Parathyroid adenoma (tissue), 2 donors: ENCODE data around the gene NR1H2.

Experiments
- H2AFZ ChIP-seq: fragments of 300-600 bp; sonication (generic); one replicate; pipeline ENCODE4 v1.7.0; 2017; ENCODE audit warnings: antibody characterized with exemption, mild to moderate bottlenecking
- H3K27ac ChIP-seq: fragments of 300-600 bp; sonication (generic); one replicate; pipeline ENCODE4 v1.7.0; 2017
- H3K27me3 ChIP-seq: fragments of 300-600 bp; sonication (generic); one replicate; pipeline ENCODE4 v1.7.0; 2017; ENCODE audit warnings: low read length; ENCODE audit not compliant: control insufficient read depth, insufficient read depth
- H3K36me3 ChIP-seq: fragments of 300-600 bp; sonication (generic); one replicate; pipeline ENCODE4 v1.7.0; 2017; ENCODE audit warnings: low read length; ENCODE audit not compliant: control insufficient read depth, insufficient read depth
- H3K4me1 ChIP-seq: fragments of 300-600 bp; sonication (generic); one replicate; pipeline ENCODE4 v1.7.0; 2017; ENCODE audit warnings: control low read depth
- H3K4me2 ChIP-seq: fragments of 300-600 bp; sonication (generic); one replicate; pipeline ENCODE4 v1.7.0; 2017; ENCODE audit warnings: low read length
- H3K4me3 ChIP-seq: fragments of 300-600 bp; sonication (generic); one replicate; pipeline ENCODE4 v1.7.0; 2017; ENCODE audit warnings: low read depth, low read length
- H3K79me2 ChIP-seq: fragments of 300-600 bp; sonication (generic); one replicate; pipeline ENCODE4 v1.7.0; 2017; ENCODE audit warnings: control low read depth
- H3K9ac ChIP-seq: fragments of 300-600 bp; sonication (generic); one replicate; pipeline ENCODE4 v1.7.0; 2017; ENCODE audit warnings: mild to moderate bottlenecking
- H3K9me3 ChIP-seq: fragments of 300-600 bp; sonication (generic); one replicate; pipeline ENCODE4 v1.7.0; 2017; ENCODE audit warnings: low read length; ENCODE audit not compliant: control insufficient read depth
- TF ChIP-seq, protein P1 (sequence below): fragments of 300-600 bp; sonication (generic); IDR thresholded peaks from one replicate; pipeline ENCODE4 v1.7.0; 2017; ENCODE audit warnings: antibody characterized with exemption, mild to moderate bottlenecking
- donor health status: primary hyperparathyroidism.

The NR1H2 gene

DNA sequence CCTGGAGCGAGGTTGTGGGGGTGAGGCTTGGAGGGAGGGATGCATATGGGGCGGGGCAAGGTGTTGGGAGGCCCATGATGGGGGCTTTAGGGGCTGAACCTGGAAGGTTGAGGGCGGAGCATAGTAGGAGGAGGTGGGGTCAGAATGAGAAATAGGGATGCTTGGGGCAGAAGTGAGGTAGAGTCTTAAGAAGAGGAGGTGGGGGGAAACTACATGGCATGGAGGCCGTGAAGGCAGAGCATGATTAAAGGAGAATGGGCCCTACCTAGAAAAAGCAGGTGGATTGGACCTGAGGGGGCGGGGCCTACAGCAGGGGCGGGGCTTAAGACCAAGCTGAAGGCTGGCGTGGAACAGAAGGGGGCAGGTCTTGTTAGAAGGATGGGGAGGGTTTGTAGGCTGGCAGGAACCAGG, 799 bp downstream of the NR1H2 start:
- no peak overlapping the region for H3K9ac ChIP-seq
- no peaks in the 10 kb centered on the region for H3K4me1 ChIP-seq
- H3K9me3 ChIP-seq = no peaks in the 10 kb centered on the region
- no peak overlapping the region for H2AFZ ChIP-seq
- TF ChIP-seq, protein P1, sequence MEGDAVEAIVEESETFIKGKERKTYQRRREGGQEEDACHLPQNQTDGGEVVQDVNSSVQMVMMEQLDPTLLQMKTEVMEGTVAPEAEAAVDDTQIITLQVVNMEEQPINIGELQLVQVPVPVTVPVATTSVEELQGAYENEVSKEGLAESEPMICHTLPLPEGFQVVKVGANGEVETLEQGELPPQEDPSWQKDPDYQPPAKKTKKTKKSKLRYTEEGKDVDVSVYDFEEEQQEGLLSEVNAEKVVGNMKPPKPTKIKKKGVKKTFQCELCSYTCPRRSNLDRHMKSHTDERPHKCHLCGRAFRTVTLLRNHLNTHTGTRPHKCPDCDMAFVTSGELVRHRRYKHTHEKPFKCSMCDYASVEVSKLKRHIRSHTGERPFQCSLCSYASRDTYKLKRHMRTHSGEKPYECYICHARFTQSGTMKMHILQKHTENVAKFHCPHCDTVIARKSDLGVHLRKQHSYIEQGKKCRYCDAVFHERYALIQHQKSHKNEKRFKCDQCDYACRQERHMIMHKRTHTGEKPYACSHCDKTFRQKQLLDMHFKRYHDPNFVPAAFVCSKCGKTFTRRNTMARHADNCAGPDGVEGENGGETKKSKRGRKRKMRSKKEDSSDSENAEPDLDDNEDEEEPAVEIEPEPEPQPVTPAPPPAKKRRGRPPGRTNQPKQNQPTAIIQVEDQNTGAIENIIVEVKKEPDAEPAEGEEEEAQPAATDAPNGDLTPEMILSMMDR = no peak
- H3K27me3 ChIP-seq = no peaks in the 10 kb centered on the region
- H3K79me2 ChIP-seq = no peaks in the 10 kb centered on the region
- no peaks in the 10 kb centered on the region for H3K36me3 ChIP-seq
- no peak overlapping the region for H3K4me2 ChIP-seq
- peak overlapping the region; percentile 2 for H3K4me3 ChIP-seq
- no peak overlapping the region for H3K27ac ChIP-seq

DNA sequence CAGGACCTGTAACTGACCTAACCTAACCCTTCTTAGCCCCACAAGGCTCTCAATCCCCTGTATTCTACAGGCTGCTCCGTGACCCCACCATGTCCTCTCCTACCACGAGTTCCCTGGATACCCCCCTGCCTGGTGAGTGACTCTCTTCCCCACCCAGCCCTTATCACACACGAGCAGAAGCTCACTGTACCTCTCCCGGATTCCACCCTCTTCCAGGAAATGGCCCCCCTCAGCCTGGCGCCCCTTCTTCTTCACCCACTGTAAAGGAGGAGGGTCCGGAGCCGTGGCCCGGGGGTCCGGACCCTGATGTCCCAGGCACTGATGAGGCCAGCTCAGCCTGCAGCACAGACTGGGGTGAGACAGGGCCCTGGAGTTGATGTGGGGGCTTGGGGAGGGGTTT, 1.3 kb downstream of the NR1H2 start:
- Histone ChIP-seq H3K79me2 (no peaks in the 10 kb centered on the region), H3K27ac (no peak overlapping the region), H3K4me3 (peak overlapping the region; percentile 2), H3K27me3 (no peaks in the 10 kb centered on the region), H3K4me1 (no peaks in the 10 kb centered on the region), H2AFZ (no peak overlapping the region), H3K9me3 (no peaks in the 10 kb centered on the region), H3K36me3 (no peaks in the 10 kb centered on the region), H3K9ac (no peak overlapping the region), H3K4me2 (no peak overlapping the region)
- TF ChIP-seq, protein P1 = no peak

DNA sequence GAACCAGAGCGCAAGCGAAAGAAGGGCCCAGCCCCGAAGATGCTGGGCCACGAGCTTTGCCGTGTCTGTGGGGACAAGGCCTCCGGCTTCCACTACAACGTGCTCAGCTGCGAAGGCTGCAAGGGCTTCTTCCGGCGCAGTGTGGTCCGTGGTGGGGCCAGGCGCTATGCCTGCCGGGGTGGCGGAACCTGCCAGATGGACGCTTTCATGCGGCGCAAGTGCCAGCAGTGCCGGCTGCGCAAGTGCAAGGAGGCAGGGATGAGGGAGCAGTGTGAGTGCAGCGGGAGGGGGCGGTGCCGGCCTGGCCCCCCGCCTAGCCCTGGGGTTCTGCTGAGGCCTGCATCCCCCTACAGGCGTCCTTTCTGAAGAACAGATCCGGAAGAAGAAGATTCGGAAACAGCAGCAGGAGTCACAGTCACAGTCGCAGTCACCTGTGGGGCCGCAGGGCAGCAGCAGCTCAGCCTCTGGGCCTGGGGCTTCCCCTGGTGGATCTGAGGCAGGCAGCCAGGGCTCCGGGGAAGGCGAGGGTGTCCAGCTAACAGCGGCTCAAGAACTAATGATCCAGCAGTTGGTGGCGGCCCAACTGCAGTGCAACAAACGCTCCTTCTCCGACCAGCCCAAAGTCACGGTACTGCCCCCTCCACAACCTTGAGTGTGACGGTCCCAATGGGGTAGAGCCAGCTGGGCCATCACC, 2.1 kb downstream of the NR1H2 start:
- H3K9me3 ChIP-seq = no peaks in the 10 kb centered on the region
- H3K27me3 ChIP-seq = no peaks in the 10 kb centered on the region
- no peak overlapping the region for H2AFZ ChIP-seq
- no peaks in the 10 kb centered on the region for H3K36me3 ChIP-seq
- H3K9ac ChIP-seq = no peak overlapping the region
- peaks cover 4% of the 10 kb centered on the region for H3K4me1 ChIP-seq
- TF ChIP-seq, protein P1 = no peak
- H3K4me3 ChIP-seq = no peak overlapping the region
- H3K79me2 ChIP-seq = no peaks in the 10 kb centered on the region
- no peak overlapping the region for H3K27ac ChIP-seq
- no peak overlapping the region for H3K4me2 ChIP-seq

DNA sequence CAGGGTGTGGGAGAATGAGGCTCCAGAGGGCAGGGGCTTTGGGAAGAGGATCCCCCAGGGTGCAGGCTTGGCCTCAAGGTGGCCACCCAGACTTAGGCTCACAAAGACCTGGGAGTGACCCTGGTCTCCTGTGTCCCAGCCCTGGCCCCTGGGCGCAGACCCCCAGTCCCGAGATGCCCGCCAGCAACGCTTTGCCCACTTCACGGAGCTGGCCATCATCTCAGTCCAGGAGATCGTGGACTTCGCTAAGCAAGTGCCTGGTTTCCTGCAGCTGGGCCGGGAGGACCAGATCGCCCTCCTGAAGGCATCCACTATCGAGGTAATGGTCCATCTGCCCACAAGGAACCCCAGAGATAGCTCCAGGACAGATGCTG, 2.6 kb downstream of the NR1H2 start:
- no peak overlapping the region for H3K9ac ChIP-seq
- H3K27me3 ChIP-seq = no peaks in the 10 kb centered on the region
- H3K9me3 ChIP-seq = no peaks in the 10 kb centered on the region
- H3K27ac ChIP-seq = no peak overlapping the region
- no peak overlapping the region for H3K4me2 ChIP-seq
- H3K79me2 ChIP-seq = no peaks in the 10 kb centered on the region
- H3K4me1 ChIP-seq = peaks cover 6% of the 10 kb centered on the region
- TF ChIP-seq, protein P1 = no peak
- no peak overlapping the region for H3K4me3 ChIP-seq
- H3K36me3 ChIP-seq = no peaks in the 10 kb centered on the region
- H2AFZ ChIP-seq = no peak overlapping the region

DNA sequence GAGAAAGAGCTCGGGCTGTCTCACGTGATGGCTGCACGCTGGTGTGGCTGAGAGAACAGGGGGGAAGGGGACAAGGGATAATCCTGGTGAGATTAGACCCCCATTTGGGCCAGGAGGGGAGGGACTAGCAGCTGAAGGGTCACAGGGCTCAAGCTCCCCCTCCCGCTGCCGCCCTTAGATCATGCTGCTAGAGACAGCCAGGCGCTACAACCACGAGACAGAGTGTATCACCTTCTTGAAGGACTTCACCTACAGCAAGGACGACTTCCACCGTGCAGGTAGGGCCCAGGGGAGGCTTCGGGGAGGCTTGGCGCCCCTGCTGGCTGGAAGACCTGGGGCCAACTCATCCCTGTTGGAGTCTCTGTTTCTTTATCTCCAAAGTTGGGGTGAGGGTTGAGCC, 3.3 kb downstream of the NR1H2 start:
- Histone ChIP-seq H3K9ac (no peak overlapping the region), H3K9me3 (no peaks in the 10 kb centered on the region), H3K4me3 (no peak overlapping the region), H3K27ac (no peak overlapping the region), H3K4me2 (no peak overlapping the region), H3K27me3 (no peaks in the 10 kb centered on the region), H3K4me1 (peaks cover 6% of the 10 kb centered on the region), H3K79me2 (no peaks in the 10 kb centered on the region), H3K36me3 (no peaks in the 10 kb centered on the region), H2AFZ (no peak overlapping the region)
- TF ChIP-seq, protein P1 = no peak
